HG02678 (cell line): Measurements from ENCODE around the gene HFE.
"Not testable (repeated sequence)": the region's sequence is repeated elsewhere in the genome, so short reads cannot be mapped to it uniquely, and the experiment has no call there.

Experiments
- ATAC-seq: cut with Tn5 transposase; IDR thresholded peaks from one replicate; pipeline ENCODE4 v1.9.1; 2021; ENCODE audit warnings: mild to moderate bottlenecking, moderate library complexity; ENCODE audit not compliant: unreplicated experiment

The HFE gene

DNA sequence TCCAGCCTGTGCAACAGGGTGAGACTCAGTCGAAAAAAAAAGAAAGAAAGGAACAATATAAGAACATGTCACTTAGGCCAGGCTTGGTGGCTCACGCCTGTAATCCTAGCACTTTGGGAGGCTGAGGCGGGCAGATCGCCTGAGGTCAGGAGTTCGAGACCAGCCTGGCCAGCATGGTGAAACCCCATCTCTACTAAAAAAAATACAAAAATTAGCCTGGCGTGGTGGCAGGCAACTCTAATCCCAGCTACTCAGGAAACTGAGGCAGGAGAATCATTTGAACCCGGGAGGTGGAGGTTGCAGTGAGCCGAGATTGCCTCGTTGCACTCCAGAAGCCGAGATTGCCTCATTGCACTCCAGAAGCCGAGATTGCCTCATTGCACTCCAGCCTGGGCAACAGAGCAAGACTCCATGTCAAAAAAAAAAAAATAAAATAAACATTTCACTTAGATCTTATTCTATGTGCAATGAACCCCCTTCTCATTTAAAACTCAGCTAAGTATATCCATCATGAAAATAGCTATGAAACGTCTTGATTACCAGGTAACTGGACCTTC is 28.7 kb upstream of the HFE start:
- not testable (repeated sequence) for ATAC-seq

DNA sequence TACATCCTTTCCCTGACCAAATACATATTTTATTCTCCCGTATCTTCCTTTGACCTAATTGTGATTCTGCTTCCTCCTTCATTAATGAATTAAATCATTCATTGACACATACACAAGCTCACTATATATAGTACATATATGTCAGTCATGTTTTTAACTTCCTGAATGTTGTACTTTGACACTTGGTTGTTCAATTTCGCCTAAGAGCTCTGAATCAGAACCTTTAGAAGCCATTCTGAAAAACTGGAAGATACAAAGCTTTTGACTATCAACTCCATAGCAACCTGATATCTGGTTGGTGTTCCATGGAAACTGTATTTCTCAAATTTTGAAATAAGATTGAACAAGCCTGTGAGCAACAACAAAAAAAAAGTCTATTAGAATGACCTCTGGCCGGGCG is 27.3 kb upstream of the HFE start:
- no peak for ATAC-seq

DNA sequence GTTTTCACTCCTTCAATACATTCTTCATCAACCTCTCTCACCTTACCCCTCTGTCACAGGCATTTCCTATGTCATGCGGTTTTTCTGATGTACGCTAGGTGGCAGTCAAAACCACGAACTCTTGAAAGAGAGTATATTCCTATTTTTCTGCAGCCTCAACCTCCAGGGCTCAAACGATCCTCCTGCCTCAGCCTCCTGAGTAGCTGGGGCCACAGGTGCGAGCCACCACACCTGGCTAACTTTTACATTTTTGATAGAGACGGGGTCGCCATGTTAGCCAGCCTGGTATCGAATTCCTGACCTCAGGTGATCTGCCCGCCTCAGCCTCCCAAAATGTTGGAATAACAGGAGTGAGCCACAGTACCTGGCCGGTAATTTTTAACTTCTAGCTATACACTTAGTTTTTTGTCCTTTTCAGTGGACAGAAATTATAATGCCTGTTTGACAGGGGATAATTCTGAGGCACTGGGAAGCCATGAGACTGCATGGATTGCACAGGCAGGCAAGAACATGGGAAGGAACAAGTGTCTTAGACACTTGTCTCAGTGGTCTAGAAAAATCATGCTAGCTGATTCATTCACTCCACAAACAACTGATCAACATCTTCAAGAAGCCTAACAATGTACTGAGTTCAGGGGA is 22.5 kb upstream of the HFE start:
- ATAC-seq: no peak

DNA sequence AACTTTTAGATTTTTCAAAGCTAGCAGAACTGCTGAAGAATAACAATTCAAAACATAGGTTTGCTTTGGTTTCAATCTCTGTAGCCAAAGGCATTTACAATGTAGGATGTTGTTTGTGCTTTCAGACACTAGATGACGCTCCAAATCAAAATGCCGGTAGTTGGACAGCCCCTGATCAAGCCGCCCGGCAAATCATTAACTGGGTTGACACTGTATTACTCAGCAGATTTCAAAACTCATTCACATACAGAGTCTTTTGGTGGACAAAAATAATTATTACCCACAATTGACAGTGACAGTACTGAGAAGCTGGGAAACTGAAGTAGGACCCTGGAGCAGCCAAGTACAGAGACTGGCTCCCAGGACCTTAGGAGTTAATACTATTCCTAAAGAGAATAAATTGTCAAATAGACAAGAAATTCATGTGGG is 21.3 kb upstream of the HFE start:
- ATAC-seq: peak; percentile 91

DNA sequence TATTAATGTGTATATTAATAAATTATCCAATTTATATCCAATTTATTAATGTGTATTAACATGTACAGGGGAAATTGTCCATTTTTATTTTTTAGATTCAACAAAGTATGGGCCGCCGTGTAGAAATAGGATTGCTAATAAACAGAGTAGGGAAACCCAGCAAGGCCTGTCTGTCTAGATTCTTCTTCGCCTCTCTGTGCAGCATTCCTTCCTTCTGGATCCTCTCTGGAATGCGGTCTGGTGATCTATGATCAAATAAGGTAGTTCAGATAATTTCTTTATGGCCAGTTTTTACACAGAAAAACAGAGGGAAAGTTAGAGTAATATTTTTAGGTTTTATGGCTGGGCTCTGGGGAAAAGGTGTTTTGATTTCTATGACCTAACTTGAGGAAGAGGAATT is 19.9 kb upstream of the HFE start:
- ATAC-seq: no peak

DNA sequence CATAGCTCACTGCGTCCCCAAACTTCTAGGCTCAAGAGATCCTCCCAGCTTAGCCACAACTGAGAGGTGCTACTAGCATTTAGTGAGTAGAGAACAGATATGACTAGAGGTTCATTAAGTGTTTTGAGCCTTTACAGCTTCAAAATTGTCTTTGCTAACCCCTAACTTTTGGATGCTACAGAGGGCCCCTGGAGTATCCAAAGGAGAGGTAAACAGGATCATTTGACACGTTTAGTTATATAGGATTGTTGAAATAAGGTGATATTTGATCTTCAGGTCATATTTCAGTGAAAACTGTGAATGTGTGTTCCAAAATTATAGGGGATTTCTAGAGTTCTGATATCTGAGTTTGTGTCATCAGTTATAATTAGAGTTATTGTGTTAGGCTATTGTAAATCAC is 19.2 kb upstream of the HFE start:
- ATAC-seq: no peak

DNA sequence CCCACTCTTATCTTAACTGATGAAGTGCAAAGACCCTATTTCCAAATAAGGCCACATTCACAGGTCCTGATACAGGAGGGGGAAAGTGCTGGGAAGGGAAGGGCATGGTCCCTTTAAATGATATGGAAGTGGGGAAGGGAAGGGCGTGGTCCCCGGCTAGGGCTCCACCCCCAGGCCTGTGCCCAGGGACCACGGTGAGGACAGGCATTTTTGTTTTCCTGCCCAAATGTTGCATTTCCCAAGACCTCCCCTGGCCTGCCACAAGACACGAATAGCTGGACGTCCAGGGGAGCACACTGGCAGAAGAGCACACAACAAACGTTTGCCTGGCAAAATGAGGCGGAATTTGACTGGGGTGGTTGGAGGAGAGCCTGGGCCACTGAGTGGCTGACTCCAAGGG is 16.1 kb upstream of the HFE start:
- no peak for ATAC-seq

DNA sequence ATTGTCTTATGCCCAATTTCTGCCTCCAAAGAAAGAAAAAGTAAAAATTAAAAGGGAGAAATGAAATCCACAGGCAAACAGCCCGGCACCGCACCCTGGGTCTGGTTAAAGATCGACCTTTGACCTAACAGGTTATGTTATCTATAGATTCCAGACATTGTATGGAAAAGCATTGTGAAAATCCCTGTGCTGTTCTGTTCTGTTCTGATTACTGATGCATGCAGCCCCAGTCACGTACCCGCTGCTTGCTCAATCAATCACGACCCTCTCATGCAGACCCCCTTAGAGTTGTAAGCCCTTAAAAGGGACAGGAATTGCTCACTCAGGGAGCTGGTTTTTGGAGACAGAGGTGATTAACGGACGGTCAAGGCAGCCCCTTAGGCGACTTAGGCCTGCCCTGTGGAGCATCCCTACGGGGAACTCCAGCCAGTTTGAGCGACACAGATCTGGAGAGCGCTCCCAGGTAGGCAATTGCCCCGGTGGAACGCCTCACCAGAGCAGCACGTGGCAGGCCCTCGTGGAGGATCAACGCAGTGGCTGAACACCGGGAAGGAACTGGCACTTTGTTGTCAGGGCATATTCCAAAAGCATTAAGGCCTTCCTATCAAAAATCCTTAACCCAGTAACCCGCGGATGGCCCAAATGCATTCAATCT is 12.0 kb upstream of the HFE start:
- no peak for ATAC-seq

DNA sequence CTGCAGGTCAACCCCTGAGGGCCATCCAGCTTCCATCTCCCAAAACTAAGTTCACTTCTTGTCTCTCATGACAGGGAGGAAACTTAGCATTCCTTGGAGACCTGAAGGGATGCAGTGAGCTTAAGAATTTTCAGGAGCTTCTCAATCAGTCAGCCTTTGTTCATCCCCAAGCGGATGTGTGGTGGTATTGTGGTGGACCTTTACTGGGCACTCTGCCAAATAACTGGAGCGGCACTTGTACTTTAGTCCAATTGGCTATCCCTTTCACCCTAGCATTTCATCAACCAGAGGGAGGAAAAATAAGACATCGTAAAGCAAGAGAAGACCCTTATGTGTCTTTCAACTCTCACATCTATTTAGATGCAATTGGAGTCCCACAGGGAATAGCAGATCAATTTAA is 9.2 kb upstream of the HFE start:
- ATAC-seq: not testable (repeated sequence)

DNA sequence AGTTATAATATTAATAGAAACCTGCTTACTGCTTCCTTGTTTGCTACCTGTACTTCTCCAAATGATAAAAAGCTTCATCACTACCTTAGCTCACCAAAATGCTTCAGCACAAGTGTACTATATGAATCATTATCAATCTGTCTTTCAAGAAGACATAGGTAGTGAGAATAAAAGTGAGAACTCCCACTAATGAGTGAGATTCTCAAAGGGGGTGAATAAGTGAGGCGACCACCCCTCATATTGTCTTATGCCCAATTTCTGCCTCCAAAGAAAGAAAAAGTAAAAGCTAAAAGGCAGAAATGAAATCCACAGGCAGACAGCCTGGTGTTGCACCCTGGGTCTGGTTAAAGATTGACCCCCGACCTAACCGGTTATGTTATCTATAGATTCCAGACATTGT is 6.1 kb upstream of the HFE start:
- not testable (repeated sequence) for ATAC-seq

DNA sequence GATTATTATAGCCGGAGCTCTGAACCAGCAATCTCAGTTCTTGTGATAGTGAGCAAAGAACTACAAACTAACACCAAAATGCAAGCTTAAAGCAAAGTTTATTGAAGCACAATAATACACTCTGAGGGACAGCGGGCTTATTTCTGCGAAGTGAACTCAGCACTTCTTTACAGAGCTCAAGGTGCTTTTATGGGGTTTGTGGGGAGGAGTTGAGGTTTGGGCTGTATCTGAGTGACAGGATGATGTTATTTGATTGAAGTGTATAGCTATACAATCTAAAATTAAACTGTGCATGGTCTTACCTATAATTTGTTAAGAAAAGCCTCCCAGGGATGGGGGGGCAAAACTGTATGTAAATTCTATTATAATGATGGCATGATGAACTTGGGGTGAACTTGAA is 1.0 kb upstream of the HFE start:
- ATAC-seq: no peak

DNA sequence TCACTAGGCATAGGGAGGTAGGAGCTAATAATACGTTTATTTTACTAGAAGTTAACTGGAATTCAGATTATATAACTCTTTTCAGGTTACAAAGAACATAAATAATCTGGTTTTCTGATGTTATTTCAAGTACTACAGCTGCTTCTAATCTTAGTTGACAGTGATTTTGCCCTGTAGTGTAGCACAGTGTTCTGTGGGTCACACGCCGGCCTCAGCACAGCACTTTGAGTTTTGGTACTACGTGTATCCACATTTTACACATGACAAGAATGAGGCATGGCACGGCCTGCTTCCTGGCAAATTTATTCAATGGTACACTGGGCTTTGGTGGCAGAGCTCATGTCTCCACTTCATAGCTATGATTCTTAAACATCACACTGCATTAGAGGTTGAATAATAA is 1.1 kb downstream of the HFE start:
- ATAC-seq: no peak

DNA sequence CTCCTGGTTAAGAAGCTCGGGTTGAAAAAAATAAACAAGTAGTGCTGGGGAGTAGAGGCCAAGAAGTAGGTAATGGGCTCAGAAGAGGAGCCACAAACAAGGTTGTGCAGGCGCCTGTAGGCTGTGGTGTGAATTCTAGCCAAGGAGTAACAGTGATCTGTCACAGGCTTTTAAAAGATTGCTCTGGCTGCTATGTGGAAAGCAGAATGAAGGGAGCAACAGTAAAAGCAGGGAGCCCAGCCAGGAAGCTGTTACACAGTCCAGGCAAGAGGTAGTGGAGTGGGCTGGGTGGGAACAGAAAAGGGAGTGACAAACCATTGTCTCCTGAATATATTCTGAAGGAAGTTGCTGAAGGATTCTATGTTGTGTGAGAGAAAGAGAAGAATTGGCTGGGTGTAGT is 2.0 kb downstream of the HFE start:
- ATAC-seq: no peak

DNA sequence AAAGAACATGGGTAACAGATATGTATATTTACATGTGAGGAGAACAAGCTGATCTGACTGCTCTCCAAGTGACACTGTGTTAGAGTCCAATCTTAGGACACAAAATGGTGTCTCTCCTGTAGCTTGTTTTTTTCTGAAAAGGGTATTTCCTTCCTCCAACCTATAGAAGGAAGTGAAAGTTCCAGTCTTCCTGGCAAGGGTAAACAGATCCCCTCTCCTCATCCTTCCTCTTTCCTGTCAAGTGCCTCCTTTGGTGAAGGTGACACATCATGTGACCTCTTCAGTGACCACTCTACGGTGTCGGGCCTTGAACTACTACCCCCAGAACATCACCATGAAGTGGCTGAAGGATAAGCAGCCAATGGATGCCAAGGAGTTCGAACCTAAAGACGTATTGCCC is 5.2 kb downstream of the HFE start:
- ATAC-seq: no peak

DNA sequence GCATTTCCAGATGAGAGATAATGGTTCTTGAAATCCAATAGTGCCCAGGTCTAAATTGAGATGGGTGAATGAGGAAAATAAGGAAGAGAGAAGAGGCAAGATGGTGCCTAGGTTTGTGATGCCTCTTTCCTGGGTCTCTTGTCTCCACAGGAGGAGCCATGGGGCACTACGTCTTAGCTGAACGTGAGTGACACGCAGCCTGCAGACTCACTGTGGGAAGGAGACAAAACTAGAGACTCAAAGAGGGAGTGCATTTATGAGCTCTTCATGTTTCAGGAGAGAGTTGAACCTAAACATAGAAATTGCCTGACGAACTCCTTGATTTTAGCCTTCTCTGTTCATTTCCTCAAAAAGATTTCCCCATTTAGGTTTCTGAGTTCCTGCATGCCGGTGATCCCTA is 6.8 kb downstream of the HFE start:
- no peak for ATAC-seq

DNA sequence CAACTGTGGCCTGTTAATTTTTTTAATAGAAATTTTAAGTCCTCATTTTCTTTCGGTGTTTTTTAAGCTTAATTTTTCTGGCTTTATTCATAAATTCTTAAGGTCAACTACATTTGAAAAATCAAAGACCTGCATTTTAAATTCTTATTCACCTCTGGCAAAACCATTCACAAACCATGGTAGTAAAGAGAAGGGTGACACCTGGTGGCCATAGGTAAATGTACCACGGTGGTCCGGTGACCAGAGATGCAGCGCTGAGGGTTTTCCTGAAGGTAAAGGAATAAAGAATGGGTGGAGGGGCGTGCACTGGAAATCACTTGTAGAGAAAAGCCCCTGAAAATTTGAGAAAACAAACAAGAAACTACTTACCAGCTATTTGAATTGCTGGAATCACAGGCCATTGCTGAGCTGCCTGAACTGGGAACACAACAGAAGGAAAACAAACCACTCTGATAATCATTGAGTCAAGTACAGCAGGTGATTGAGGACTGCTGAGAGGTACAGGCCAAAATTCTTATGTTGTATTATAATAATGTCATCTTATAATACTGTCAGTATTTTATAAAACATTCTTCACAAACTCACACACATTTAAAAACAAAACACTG is 10.1 kb downstream of the HFE start:
- no peak for ATAC-seq

DNA sequence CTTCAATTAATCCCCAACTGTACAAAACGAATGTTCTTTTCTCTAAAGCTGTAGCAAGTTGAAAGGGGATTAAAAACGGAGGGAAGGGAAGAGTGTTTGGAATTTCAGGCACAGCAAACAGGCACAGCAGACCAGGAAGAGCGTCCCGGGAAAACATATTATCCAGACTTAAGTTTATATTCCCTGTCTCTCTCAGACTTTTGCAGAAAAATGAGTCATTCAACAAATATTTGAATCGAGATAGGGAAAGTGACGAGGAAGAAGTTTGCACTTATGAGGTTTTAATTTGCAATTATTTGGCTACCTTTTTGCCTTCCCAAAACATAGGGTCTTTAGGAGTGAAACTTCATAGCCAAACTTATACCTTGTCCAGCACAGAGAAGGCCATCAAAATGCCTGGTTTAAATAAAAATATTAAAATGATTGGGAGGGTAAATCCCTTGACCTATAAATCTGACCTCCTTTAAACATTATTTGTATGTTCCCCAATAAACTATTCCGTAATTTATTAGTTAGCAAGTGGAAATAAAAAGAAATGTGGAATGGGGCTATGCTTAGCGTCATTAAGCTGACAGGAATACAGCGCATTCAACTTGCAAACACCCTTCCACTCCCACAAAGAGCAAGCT is 16.0 kb downstream of the HFE start:
- ATAC-seq: peak; percentile 80

DNA sequence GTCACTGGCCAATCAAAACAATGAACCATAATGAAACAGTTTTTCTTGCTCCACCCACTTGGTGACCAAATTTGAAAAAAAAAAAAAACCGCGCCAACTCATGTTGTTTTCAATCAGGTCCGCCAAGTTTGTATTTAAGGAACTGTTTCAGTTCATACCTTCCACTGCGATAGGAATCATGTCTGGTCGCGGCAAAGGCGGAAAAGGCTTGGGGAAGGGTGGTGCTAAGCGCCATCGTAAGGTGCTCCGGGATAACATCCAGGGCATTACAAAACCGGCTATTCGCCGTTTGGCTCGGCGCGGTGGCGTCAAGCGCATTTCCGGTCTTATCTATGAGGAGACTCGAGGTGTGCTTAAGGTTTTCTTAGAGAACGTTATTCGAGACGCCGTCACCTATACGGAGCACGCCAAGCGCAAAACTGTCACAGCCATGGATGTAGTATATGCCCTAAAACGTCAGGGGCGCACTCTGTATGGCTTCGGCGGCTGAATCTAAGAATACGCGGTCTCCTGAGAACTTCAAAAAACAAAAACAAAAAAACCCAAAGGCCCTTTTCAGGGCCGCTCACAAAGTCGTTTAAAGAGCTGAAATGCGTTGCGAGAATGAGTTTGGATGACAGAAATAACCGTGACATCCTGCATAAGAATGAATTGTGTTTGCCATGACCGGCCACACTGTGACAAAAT is 16.7 kb downstream of the HFE start:
- peak; percentile 84 for ATAC-seq

DNA sequence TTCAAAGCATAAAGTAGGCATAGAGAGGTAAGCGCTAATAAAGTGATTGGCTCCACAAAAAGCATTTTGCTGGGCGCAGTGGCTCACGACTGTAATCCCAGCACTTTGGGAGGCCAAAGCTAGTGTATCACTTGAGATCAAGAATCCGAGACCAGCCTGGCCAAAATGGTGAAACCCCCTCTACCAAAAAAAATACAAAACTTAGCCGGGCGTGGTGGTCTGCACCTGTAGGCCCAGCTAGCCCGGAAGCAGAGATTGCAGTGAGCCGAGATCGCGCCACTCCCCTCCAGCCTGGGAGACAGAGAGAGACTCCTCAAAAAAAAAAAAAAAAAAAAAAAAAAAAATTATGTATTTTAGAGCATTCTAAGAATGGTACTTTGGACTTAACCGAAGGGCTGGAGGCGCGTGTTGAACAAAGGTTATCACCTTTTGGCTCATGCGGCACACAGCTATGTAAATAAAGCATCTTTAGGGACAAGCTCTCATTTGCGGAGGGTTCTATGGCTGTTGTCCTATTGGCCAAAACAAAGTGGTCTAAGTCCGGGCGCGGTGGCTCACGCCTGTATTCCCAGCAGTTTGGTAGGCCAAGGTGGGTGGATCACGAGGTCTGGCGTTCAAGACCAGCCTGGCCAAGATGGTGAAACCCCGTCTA is 17.4 kb downstream of the HFE start:
- ATAC-seq: no peak

DNA sequence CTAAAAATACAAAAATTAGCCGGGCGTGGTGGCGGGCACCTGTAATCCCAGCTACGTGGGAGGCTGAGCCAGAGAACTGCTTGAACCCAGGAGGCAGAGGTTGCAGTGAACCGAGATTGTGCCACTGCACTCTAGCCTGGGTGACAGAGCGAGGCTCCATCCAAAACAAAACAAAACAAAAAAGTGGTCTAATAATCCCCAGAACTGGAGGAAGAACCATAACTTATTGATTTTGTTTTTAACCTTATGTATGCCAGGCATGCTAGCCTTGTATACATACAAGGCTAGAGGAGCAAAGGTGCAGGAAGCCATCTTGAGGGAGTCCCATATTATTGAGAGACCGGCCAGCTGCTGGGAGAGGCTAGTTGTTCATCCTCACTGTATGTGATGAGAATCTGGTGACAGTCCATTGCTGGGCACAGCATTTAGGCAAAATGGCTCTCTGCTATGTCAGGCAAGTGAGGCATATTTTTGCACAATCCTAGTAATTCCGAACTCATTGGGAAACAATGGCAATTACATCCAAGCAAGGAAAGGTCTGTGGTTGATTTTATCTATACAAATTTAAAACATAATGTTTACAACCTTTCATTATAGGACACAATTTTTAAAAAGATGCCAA is 18.0 kb downstream of the HFE start:
- ATAC-seq: no peak
